Measurements from ENCODE around the gene TCHP.
A peak's percentile ranks its signal among the peaks of the same experiment; 100 is the strongest.
"Not testable (repeated sequence)": the region's sequence is repeated elsewhere in the genome, so short reads cannot be mapped to it uniquely, and the experiment has no call there.

TCHP gene

GRCh38 chr12:109899783-109900751 lies at the start of gene TCHP:
TCHP (plus strand) TSS chr12:109900274; CDS start chr12:109903027, 2,753 bp downstream.
- peak; percentile 84 for DNase-seq (ENCODE audit: low read depth)

GRCh38 chr12:109850518-109850917 lies 49.6 kb upstream of the TCHP start:
- DNase-seq (ENCODE audit: low read depth): not testable (repeated sequence)

- no peak for DNase-seq (ENCODE audit: low read depth)
Observed at GRCh38 chr12:109855377-109855776, 44.7 kb upstream of the TCHP start.

- no peak for DNase-seq (ENCODE audit: low read depth)
Observed at GRCh38 chr12:109857715-109858114, 42.4 kb upstream of the TCHP start.

GRCh38 chr12:109858764-109859163 lies 41.3 kb upstream of the TCHP start:
- DNase-seq (ENCODE audit: low read depth): peak; percentile 55

- DNase-seq (ENCODE audit: low read depth): no peak
Observed at GRCh38 chr12:109860977-109861376, 39.1 kb upstream of the TCHP start.

GRCh38 chr12:109861689-109862314 lies 38.3 kb upstream of the TCHP start:
- peak; percentile 28 for DNase-seq (ENCODE audit: low read depth)

GRCh38 chr12:109862491-109862890 lies 37.6 kb upstream of the TCHP start:
- DNase-seq (ENCODE audit: low read depth): not testable (repeated sequence)

- DNase-seq (ENCODE audit: low read depth): peak; percentile 64
Observed at GRCh38 chr12:109863847-109864712, 36.0 kb upstream of the TCHP start.

GRCh38 chr12:109864916-109865315 lies 35.2 kb upstream of the TCHP start:
- no peak for DNase-seq (ENCODE audit: low read depth)

GRCh38 chr12:109868182-109869051 lies 31.7 kb upstream of the TCHP start:
- no peak for DNase-seq (ENCODE audit: low read depth)

GRCh38 chr12:109870648-109871047 lies 29.4 kb upstream of the TCHP start:
- DNase-seq (ENCODE audit: low read depth): peak; percentile 27

GRCh38 chr12:109871668-109872314 lies 28.3 kb upstream of the TCHP start:
- no peak for DNase-seq (ENCODE audit: low read depth)

- peak; percentile 77 for DNase-seq (ENCODE audit: low read depth)
Observed at GRCh38 chr12:109873653-109874052, 26.4 kb upstream of the TCHP start.

- DNase-seq (ENCODE audit: low read depth): no peak
Observed at GRCh38 chr12:109875572-109876131, 24.4 kb upstream of the TCHP start.

GRCh38 chr12:109876406-109876805 lies 23.7 kb upstream of the TCHP start:
- no peak for DNase-seq (ENCODE audit: low read depth)

- no peak for DNase-seq (ENCODE audit: low read depth)
Observed at GRCh38 chr12:109877504-109878246, 22.4 kb upstream of the TCHP start.

- no peak for DNase-seq (ENCODE audit: low read depth)
Observed at GRCh38 chr12:109878247-109878625, 21.8 kb upstream of the TCHP start.

GRCh38 chr12:109878749-109879148 lies 21.3 kb upstream of the TCHP start:
- DNase-seq (ENCODE audit: low read depth): no peak
